ENCODE results near the gene SH2D6. TPM values are rescaled to one million over a fixed set of nuclear protein-coding genes. Genes with fewer than 3 reads are reported as not detected.

The SH2D6 gene
- total and polyA plus RNA-seq, 9 of the 15 experiments (the other 6 are each of a cell fraction or from before 2014, with no cell fraction given) = 0.07 to 0.76 (median 0.33) TPM; not detected in 2

DNA sequence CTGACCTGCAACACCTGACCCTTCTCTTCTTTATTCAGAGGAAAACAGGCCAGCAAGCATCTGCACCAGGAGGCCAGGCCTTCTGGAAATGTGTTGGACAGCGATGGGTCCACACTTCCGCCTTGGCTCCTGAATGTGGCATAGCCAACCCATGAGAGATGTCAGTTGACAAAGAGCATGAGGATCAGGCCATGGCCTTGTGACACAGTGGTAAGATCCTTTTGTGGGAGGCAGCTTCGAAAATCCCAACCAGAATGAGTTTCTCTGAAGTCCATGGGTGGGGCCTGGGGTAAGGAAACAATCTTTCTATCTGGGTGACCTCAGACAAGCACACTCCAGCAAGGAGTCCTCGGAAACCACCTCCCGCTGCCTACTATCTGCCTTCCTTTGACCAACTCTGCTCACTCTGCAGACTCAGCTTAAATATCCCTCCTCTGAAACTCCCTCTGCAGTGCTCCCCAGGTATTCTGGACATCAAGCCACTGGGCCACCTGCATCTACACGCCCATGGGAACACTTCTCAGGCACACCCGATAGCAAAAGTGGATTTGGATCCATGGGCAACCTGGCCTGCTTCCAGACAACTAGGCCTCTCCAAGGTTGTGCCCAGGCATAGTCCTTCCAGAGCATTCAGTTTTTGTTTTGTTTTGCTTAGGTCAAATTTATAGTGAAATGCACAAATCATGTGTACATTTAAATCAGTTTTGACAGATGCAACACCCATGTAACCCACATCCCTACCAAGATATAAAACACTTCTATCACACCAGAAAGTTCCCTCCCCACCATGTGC is 3.6 kb upstream of the SH2D6 start (continued):
- TF ChIP-seq, protein P1, sequence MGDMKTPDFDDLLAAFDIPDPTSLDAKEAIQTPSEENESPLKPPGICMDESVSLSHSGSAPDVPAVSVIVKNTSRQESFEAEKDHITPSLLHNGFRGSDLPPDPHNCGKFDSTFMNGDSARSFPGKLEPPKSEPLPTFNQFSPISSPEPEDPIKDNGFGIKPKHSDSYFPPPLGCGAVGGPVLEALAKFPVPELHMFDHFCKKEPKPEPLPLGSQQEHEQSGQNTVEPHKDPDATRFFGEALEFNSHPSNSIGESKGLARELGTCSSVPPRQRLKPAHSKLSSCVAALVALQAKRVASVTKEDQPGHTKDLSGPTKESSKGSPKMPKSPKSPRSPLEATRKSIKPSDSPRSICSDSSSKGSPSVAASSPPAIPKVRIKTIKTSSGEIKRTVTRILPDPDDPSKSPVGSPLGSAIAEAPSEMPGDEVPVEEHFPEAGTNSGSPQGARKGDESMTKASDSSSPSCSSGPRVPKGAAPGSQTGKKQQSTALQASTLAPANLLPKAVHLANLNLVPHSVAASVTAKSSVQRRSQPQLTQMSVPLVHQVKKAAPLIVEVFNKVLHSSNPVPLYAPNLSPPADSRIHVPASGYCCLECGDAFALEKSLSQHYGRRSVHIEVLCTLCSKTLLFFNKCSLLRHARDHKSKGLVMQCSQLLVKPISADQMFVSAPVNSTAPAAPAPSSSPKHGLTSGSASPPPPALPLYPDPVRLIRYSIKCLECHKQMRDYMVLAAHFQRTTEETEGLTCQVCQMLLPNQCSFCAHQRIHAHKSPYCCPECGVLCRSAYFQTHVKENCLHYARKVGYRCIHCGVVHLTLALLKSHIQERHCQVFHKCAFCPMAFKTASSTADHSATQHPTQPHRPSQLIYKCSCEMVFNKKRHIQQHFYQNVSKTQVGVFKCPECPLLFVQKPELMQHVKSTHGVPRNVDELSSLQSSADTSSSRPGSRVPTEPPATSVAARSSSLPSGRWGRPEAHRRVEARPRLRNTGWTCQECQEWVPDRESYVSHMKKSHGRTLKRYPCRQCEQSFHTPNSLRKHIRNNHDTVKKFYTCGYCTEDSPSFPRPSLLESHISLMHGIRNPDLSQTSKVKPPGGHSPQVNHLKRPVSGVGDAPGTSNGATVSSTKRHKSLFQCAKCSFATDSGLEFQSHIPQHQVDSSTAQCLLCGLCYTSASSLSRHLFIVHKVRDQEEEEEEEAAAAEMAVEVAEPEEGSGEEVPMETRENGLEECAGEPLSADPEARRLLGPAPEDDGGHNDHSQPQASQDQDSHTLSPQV (IDR thresholded peaks at IDR 0.05) = peak; percentile 78; the same call in 1 of the 2 replicates
- TF ChIP-seq SMC3 (conservative IDR thresholded peaks at IDR 0.05; ENCODE audit: insufficient read depth, low read depth, low read length) (no peak), RCOR1 (IDR thresholded peaks at IDR 0.05; ENCODE audit: borderline replicate concordance in 1 of 2, low read depth in 2 of 2, low read length in 2 of 2) (peak in 1 of 2 experiments; percentile 65; a peak in 2 of 4 replicates), NCOA6 (IDR thresholded peaks at IDR 0.05) (no peak), ZNF785 (CRISPR knock-in tag; IDR thresholded peaks at IDR 0.05) (no peak), TAL1 (IDR thresholded peaks at IDR 0.05) (no peak), GABPA (tag; conservative IDR thresholded peaks at IDR 0.05; ENCODE audit: low read depth) (peak; percentile 42; the same call in 1 of the 2 replicates), LCOR (CRISPR knock-in tag; IDR thresholded peaks at IDR 0.05) (no peak), POLR3G (IDR thresholded peaks at IDR 0.05; ENCODE audit: extremely low read depth, insufficient read length, insufficient replicate concordance) (no peak), BRD9 (IDR thresholded peaks at IDR 0.05; ENCODE audit: low read depth, partially characterized antibody) (no peak), EHMT2 (IDR thresholded peaks at IDR 0.05) (peak; percentile 61; the same call in 1 of the 2 replicates), ZNF668 (CRISPR knock-in tag; IDR thresholded peaks at IDR 0.05) (no peak)
- TF ChIP-seq, protein P2, sequence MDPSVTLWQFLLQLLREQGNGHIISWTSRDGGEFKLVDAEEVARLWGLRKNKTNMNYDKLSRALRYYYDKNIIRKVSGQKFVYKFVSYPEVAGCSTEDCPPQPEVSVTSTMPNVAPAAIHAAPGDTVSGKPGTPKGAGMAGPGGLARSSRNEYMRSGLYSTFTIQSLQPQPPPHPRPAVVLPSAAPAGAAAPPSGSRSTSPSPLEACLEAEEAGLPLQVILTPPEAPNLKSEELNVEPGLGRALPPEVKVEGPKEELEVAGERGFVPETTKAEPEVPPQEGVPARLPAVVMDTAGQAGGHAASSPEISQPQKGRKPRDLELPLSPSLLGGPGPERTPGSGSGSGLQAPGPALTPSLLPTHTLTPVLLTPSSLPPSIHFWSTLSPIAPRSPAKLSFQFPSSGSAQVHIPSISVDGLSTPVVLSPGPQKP (CRISPR knock-in tag; IDR thresholded peaks at IDR 0.05) = no peak
- TF ChIP-seq, protein P3, sequence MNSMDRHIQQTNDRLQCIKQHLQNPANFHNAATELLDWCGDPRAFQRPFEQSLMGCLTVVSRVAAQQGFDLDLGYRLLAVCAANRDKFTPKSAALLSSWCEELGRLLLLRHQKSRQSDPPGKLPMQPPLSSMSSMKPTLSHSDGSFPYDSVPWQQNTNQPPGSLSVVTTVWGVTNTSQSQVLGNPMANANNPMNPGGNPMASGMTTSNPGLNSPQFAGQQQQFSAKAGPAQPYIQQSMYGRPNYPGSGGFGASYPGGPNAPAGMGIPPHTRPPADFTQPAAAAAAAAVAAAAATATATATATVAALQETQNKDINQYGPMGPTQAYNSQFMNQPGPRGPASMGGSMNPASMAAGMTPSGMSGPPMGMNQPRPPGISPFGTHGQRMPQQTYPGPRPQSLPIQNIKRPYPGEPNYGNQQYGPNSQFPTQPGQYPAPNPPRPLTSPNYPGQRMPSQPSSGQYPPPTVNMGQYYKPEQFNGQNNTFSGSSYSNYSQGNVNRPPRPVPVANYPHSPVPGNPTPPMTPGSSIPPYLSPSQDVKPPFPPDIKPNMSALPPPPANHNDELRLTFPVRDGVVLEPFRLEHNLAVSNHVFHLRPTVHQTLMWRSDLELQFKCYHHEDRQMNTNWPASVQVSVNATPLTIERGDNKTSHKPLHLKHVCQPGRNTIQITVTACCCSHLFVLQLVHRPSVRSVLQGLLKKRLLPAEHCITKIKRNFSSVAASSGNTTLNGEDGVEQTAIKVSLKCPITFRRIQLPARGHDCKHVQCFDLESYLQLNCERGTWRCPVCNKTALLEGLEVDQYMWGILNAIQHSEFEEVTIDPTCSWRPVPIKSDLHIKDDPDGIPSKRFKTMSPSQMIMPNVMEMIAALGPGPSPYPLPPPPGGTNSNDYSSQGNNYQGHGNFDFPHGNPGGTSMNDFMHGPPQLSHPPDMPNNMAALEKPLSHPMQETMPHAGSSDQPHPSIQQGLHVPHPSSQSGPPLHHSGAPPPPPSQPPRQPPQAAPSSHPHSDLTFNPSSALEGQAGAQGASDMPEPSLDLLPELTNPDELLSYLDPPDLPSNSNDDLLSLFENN (IDR thresholded peaks at IDR 0.05; ENCODE audit: low read depth in 2 of 2, low read length in 2 of 2) = no peak
- TF ChIP-seq, protein P4, sequence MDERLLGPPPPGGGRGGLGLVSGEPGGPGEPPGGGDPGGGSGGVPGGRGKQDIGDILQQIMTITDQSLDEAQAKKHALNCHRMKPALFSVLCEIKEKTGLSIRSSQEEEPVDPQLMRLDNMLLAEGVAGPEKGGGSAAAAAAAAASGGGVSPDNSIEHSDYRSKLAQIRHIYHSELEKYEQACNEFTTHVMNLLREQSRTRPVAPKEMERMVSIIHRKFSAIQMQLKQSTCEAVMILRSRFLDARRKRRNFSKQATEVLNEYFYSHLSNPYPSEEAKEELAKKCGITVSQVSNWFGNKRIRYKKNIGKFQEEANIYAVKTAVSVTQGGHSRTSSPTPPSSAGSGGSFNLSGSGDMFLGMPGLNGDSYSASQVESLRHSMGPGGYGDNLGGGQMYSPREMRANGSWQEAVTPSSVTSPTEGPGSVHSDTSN (CRISPR knock-in tag; IDR thresholded peaks at IDR 0.05; ENCODE audit: low read depth) = no peak
- TF ChIP-seq, protein P4 (tag; conservative IDR thresholded peaks at IDR 0.05; ENCODE audit: low read depth) = no peak

Measured in K562 (cell line).